Activated CD4-positive, alpha-beta T cell treated with anti-CD3 and anti-CD28 coated beads for 1 hour (primary cell): ENCODE results near the gene TFIP11.

ENCODE experiments used
- DNase-seq: peaks from one replicate; pipeline ENCODE4 v3.0.0-alpha.2; 2020

The TFIP11 gene

GRCh38 chr22:26445577-26446275 lies 66.5 kb downstream of the TFIP11 start:
- DNase-seq: no peak

GRCh38 chr22:26444777-26445176 lies 67.5 kb downstream of the TFIP11 start:
- no peak for DNase-seq

DNA sequence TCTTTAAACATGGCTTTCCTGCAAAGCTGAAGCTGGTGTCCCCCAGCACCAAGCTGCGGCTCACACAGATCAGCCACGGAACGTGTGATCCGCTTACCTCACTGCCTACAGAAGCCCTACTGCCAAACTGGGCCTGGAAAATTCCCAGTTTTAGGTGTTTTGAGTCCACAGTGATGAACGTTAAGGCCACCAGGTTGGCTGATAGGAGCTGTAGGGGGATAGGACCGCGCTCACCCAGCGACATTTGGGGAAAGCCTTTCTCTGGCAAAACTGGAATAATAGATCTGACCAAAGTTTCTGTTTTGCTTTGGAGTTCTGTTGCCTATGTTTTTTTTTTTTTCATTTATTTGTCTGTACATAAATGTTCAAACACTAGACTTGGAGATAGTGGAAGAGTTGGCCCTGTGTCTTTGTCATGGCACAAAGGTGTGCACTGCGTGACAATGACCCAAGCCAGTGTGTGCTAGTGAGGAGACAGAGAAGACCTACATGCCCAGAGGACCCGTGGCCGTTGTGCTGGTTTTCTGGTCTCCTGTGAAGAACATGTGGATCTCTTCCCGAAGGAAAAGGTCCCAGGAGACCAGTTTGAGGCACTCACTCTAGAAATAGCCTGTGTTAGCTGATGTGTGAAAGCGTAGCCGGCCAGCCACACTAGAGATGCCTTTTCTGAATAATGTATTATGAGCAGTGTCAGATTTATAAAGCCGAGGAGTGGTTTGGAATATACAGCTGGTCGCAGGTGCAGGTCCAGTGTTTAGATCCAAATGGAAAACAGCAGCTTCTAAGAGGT lies 68.2 kb downstream of the TFIP11 start:
- DNase-seq: no peak

- no peak for DNase-seq
Measured at GRCh38 chr22:26442086-26442756, 70.1 kb downstream of the TFIP11 start.
